NT2/D1 (cell line): Measurements from ENCODE around the gene ACKR3.

Experiments
- SUZ12 ChIP-seq: IDR thresholded peaks from 2 replicates; pipeline ENCODE4 v1.6.1; 2011; ENCODE audit not compliant: insufficient read length, insufficient read depth; ENCODE audit errors: extremely low read depth
- ZNF274 ChIP-seq: IDR thresholded peaks from 2 replicates; pipeline ENCODE4 v1.6.1; 2011; ENCODE audit warnings: mild to moderate bottlenecking, low read depth, low read length

- no peak for TF ChIP-seq SUZ12
- TF ChIP-seq ZNF274 = no peak
Measured at GRCh38 chr2:236554629-236555282, 14.9 kb upstream of the ACKR3 start.
